NCI-H1436 treated with DMSO at 0.1 percent for 48 hours (cell line): ENCODE results near the gene CDON.
"Not testable (repeated sequence)": the region's sequence is repeated elsewhere in the genome, so short reads cannot be mapped to it uniquely, and the experiment has no call there.

Experiments
- DNase-seq: peaks from one replicate; lab custom pipeline; 2025; lab: John Stamatoyannopoulos, UW

The CDON gene

DNA sequence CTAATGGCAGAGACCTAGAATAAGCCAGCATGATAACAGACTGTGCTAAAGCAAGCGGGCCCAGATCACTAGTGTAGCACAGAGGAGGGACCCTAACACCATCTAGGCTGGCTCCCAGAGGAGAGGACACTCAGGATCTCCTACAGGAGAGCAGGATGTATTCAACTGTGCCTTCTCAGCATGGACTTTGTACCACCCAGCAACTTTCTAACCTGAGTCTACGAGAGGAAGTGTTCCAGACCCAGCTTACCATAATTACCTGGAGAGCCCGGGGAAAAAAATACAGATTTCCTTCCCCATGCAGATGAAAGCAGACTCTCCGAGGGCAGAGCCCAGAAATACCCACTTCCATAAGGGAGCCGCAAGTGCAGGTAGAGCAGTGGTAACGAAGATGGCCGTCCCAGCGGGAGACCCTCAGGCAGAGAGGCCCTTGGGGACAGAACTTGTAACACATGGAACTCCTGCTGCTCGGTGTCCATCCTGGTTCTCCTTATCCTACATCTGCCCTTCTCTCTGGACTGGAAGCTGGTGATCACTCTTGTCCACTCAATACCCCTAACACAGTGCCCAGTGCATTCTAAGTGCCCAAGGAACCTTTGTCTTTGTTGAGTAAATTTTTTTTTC lies 138.2 kb downstream of the CDON start:
- no peak for DNase-seq

DNA sequence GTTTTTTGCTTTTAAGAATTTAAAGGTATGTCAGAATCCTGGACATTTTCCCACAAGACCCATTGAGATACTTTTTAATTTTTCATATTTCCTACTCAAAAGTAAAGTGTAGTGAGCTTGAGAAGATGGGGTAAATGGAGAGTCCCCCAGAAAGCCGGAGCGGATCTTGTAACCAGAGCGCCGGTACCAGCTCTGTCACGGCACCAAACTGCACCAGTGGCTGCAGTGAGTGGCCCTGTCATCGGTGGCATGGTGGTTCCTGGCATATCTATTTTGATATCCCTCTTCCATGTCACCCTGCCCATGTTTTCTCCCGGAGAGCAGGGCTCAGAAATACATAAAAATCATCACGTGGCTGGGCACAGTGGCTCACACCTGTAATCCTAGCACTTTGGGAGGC lies 139.0 kb downstream of the CDON start:
- DNase-seq: no peak

DNA sequence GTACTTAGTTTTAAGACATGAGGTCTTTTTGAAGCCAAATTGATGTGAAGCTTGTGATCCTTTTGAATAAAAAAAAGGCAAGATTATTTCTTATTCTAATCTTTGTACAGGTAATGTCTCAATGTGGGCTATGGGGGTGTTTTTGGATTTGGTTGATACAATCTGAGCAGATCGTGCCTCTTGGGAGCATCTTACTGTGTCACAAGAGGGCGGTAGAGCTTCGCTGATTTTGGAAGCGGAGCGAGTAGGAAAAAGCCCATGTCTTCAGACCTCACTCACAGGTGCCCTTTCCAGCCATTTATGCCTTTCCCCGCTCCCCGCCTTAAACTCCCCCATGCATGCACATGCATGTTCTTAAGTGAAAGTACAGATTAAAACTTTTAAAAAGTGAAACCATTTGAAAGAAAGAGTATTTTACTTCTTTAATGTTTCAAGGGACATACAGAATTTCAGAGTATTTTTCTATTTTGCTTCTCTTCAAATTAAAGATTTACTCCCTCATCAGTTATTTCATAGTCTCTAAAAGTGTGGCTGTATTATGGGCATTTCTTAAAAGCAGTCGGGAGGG lies 139.6 kb downstream of the CDON start:
- peak; percentile 13 for DNase-seq

DNA sequence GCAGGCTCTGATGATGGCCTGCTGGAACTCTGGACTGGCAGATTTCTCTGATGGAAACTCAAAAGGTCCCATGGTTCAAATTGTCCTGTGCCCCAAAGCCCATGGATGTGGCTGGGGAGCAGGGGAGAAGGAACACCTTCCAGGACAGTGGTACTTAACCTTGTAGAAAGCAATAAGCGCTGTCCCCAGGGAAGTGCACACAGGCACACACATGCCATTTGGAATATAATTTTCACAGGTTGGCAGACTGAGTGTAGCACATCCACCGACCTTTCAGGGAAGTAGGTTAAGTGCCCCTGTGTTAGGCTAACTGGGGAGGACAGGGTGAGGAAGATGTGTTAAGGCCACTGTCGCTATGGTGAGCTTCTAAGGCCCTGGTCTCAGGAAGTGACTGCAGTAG lies 140.5 kb downstream of the CDON start:
- no peak for DNase-seq

DNA sequence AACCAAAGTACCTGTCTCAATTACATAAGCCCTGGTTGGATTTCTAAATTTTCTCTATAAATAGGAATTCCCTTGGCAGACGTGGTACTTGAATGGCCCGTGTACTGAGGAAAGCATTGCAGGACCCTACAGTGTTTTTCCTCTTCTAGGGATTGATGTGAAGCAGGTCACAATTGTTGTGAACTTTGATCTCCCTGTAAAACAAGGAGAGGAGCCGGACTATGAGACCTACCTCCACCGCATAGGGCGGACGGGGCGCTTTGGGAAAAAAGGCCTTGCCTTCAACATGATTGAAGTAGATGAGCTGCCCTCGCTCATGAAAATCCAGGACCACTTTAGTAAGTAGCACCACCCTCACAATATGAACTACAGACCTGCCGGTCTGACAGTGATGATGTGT lies 141.6 kb downstream of the CDON start:
- no peak for DNase-seq

DNA sequence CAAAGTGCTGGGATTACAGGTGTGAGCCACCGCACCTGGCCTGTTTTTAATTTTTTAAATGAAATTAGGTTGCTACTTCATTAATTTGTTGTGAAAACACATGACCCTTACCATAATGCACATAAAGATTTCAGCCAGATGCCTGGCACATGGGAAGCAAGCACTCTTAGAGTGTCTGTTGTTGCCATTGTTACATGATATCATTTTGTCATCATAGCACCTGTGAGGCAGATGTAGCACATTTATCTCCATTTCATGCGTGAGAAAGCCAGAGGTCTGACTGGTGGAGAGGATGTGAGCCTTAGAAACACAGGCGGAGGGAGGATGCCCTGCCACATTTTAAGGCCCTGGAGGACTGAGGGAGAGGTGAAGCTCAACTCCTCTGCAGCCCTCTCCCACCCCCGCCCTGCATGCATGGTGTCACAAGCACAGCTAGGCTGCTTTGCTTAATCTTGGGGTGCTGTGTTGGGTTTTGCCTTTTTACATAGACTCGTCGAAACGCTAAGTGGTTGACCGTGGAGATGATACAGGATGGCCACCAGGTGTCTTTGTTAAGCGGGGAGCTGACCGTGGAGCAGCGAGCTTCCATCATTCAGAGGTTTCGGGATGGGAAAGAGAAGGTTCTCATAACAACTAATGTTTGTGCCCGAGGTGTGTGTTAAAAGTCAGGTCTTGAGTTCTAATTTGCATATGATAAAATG lies 144.4 kb downstream of the CDON start:
- DNase-seq: no peak

DNA sequence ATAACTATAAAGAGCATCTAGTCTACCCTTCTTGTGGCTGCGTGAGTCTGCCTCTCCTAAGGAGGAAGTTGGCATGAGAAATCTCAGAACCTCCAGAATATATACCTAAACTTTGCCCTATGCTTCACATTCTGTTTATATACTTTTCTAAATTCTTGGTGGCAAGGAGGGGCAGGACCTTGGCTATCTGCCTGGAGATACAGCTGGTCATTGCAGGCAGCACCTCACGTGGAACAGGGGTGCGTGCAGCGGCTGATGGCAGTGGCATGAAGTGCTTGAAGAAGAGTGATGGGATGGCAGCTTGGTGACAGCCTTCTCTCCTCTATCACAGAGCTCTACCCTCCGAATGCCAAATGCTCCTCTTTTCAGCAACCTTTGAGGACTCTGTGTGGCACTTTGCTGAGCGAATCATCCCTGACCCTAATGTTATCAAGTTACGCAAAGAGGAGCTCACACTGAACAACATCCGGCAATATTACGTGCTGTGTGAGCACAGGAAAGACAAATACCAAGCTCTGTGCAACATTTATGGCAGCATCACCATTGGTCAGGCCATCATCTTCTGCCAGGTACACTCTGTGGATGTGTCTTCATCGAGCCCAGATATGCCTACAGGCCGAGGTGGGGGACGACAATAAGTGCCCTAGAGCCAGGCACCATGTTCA lies 145.9 kb downstream of the CDON start:
- no peak for DNase-seq

DNA sequence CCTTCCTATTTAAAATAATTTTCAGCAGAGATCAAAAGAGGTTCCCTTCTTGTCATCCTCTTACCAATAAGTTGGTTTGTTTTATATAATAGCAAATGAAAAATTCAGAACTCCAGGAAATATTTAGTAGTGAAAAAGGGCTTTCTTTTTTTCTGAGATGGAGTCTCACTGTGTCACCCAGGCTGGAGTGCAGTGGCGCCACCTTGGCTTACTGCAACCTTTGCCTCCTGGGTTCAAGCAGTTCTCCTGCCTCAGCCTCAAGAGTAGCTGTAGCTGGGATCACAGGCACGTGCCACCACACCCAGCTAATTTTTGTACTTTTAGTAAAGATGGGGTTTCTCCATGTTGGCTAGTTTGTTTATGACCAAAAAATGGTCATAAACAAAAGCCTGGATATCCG lies 148.1 kb downstream of the CDON start:
- not testable (repeated sequence) for DNase-seq

DNA sequence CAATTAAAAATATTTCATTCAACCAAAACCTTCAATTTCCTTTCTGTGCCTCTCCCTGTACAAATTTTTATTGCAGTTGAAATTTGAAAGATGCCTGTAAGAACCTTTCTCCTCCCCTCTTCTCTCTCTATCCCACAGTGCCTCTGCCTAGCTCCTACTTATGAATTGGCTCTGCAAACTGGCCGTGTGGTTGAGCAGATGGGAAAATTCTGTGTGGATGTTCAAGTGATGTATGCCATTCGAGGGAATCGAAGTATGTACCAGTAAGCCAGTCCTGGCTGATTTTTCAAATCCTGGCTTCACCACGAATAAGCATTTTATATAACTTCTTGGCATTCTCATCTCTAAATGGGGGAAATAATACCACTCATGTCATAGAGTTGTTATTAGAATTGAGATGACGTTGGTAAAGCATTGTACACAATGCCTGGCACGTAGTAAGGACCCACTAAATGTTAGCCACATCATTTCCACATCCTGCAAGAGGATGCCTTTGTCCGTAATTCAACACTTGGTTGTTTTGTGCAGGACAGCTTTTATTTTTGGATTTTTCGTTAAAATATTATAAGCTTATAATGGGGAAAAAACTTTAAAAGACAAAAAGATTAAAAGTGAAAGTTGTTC lies 152.3 kb downstream of the CDON start:
- no peak for DNase-seq
